ENCODE results near the gene TNPO3.
"Not testable (repeated sequence)": the region's sequence is repeated elsewhere in the genome, so short reads cannot be mapped to it uniquely, and the experiment has no call there.

The TNPO3 gene

GRCh38 chr7:128959296-128959695, 95.6 kb downstream of the TNPO3 start:
- no peak for DNase-seq (ENCODE audit: low spot score)

- no peak for DNase-seq (ENCODE audit: low spot score)
These were observed 98.9 kb downstream of the TNPO3 start for GRCh38 chr7:128955981-128956380.

- DNase-seq (ENCODE audit: low spot score) = no peak
These were observed 99.8 kb downstream of the TNPO3 start for GRCh38 chr7:128954830-128955802.

- DNase-seq (ENCODE audit: low spot score) = no peak
These were observed 100.8 kb downstream of the TNPO3 start for GRCh38 chr7:128954150-128954549.

- no peak for DNase-seq (ENCODE audit: low spot score)
These were observed 103.6 kb downstream of the TNPO3 start for GRCh38 chr7:128951296-128951695.

GRCh38 chr7:128948976-128949760, 105.7 kb downstream of the TNPO3 start:
- DNase-seq (ENCODE audit: low spot score) = no peak

- DNase-seq (ENCODE audit: low spot score) = no peak
These were observed 106.5 kb downstream of the TNPO3 start for GRCh38 chr7:128948312-128948973.

GRCh38 chr7:128947854-128948253, 107.1 kb downstream of the TNPO3 start:
- no peak for DNase-seq (ENCODE audit: low spot score)

GRCh38 chr7:128946936-128947830, 107.7 kb downstream of the TNPO3 start:
- DNase-seq (ENCODE audit: low spot score) = no peak

GRCh38 chr7:128945668-128946366, 109.1 kb downstream of the TNPO3 start:
- DNase-seq (ENCODE audit: low spot score) = no peak

- no peak for DNase-seq (ENCODE audit: low spot score)
These were observed 110.2 kb downstream of the TNPO3 start for GRCh38 chr7:128944487-128945236.

GRCh38 chr7:128943251-128943650, 111.7 kb downstream of the TNPO3 start:
- not testable (repeated sequence) for DNase-seq (ENCODE audit: low spot score)

GRCh38 chr7:128941946-128942526, 112.9 kb downstream of the TNPO3 start:
- DNase-seq (ENCODE audit: low spot score) = no peak

- no peak for DNase-seq (ENCODE audit: low spot score)
These were observed 113.5 kb downstream of the TNPO3 start for GRCh38 chr7:128941323-128941890.

GRCh38 chr7:128940494-128941322, 114.2 kb downstream of the TNPO3 start:
- DNase-seq (ENCODE audit: low spot score) = peak; percentile 30

GRCh38 chr7:128939861-128940410, 115.0 kb downstream of the TNPO3 start:
- no peak for DNase-seq (ENCODE audit: low spot score)

- DNase-seq (ENCODE audit: low spot score) = no peak
These were observed 115.6 kb downstream of the TNPO3 start for GRCh38 chr7:128939075-128939860.

Data from activated CD4-positive, alpha-beta T cell treated with anti-CD3 and anti-CD28 coated beads, Interleukin-2, Interleukin-4, amounts not matched to agents 100 ng/mL and 50 ng/mL, durations not matched to agents 16 hours and 8 hours (primary cell).